ENCODE data around the gene COQ8B.
"Not testable (repeated sequence)": the region's sequence is repeated elsewhere in the genome, so short reads cannot be mapped to it uniquely, and the experiment has no call there.

COQ8B gene

DNA sequence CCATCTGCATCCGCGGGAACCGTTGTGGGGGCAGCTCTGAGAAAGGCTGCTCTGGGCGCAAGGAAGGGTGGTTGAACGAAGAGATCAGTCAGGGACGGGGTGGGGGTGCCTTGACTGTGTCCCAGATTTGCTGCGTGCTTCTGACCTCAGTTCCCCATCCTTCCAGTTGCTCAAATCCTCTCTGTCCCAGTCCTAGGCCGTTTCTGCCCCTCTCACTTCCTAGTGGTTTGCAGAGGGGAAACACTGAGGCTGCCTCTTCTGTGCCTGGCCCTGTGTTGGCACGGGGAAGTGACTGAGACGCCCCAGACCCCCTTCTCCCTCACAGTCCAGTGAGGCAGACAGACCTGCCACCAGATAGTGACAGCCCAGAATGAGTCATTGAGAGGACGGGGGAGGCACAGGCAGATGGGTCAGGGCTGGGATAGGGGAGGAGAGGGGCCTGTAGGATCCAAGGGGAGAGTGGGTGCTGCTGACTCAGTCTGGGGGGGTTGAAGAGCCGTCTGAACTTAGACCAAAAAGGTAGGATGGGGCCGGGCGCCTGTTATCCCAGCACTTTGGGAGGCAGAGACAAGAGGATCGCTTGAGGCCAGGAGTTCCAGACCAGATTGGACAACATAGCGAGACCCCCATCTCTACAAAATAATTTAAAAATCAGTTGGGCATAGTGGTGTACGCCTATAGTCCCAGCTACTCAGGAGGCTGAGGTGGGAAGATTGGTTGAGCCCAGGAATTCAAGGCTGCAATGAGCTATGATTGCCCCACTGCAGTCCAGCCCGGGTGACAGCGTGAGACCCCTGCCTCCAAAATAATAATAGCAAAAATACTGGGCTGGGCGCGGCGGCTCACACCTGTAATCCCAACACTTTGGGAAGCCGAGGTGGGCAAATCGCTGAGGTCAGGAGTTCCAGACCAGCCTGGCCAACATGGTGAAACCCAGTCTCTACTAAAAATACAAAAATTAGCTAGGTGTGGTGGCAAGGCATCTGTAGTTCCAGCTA, 52.7 kb downstream of the COQ8B start:
- peaks cover 10 to 22% (median 15%) of the 10 kb centered on the region in 10 experiments for H3K4me1 ChIP-seq
- no peaks in the 10 kb centered on the region for H3K27me3 ChIP-seq
- peak overlapping the region; percentile 57 to 84 (median 73) for H3K4me3 ChIP-seq
- H4K20me1 ChIP-seq, result no peaks in the 10 kb centered on the region
- peak overlapping the region in 10 of 11 experiments; percentile 48 to 83 (median 76); a peak in 19 of 22 replicates for H3K27ac ChIP-seq
- H3K36me3 ChIP-seq, result peaks cover 14 to 25% (median 23%) of the 10 kb centered on the region in 11 experiments
- peak overlapping the region; percentile 70 to 96 (median 89) for H3K4me2 ChIP-seq
- peak overlapping the region; percentile 54 to 86 (median 80); a peak in 21 of 22 replicates for H3K9ac ChIP-seq
- TF ChIP-seq Cebpa-rat (IDR thresholded peaks at IDR 0.05), result no peak
- peaks cover 6 to 10% (median 8%) of the 10 kb centered on the region in 11 experiments for H3K9me3 ChIP-seq (replicated peaks in 1 of 11)

DNA sequence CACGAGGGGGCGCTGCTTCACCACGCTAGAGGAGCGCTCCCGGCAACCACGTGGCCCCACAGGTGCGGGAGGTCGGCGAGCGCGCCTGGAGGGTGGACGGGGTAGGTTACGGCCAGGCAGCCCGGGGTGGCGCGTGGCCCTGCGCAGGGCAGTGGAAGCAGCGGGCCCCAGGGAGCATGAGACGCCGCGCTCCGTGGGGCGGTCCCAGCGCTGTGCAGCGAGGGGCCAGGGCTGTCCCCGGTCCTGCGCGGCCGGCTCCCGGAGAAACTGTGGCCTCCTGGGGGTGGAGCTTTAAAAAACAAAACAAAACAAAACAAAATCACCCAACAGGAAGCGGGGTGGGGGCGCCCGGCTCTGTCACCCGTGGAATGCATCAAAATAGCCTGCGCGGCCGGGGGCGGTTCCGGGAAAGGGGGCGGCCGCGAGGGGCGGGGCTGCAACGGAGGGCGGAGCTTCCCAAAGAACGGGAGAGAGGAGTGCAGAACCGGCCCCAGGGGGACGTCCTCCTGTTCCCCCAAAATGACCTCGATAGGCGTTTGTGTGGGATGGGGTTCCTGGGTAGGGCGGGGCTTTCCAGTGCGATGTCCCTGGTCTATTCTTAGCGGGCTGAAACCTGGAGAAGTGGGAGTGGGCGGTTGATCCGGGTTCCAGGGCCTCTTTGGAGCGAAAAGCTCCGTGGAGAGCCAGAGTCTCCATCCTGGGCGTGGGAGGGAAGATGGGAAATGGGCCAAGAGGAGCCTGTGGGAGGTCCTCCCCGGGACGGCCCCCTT, 53.6 kb downstream of the COQ8B start:
- no peaks in the 10 kb centered on the region for H3K27me3 ChIP-seq
- peak overlapping the region in 10 of 11 experiments; percentile 48 to 83 (median 76); a peak in 20 of 22 replicates for H3K27ac ChIP-seq
- peak overlapping the region; percentile 54 to 86 (median 80); a peak in 21 of 22 replicates for H3K9ac ChIP-seq
- H3K36me3 ChIP-seq, result peaks cover 5 to 16% (median 14%) of the 10 kb centered on the region in 11 experiments; a peak in 21 of 22 replicates
- peak overlapping the region; percentile 70 to 96 (median 89) for H3K4me2 ChIP-seq
- peaks cover 10 to 22% (median 15%) of the 10 kb centered on the region in 10 experiments for H3K4me1 ChIP-seq
- no peaks in the 10 kb centered on the region for H4K20me1 ChIP-seq
- H3K4me3 ChIP-seq, result peak overlapping the region; percentile 57 to 84 (median 73)
- peaks cover 0 to 1% (median 0%) of the 10 kb centered on the region in 11 experiments; a peak in 4 of 22 replicates for H3K9me3 ChIP-seq (replicated peaks in 1 of 11)
- no peak for TF ChIP-seq Cebpa-rat (IDR thresholded peaks at IDR 0.05)

DNA sequence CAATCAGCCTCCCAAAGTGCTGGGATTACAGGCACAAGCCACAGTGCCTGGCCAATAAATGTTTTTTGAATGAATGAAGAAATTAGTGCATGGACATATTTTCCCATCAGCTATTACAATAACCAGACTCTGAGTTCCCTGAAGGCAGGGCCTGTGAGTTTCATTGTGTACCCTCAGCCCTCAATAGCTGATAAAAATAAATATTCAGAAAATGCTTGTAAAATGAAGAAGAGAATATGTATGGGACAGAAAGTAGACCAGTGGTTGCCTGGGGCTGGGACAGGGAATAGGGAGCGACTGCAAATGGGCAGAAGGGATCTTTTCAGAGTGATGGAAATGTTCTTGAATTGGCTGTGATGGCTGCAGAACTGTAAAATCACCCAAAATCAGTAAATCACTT, 55.1 kb downstream of the COQ8B start:
- no peak overlapping the region for H3K9ac ChIP-seq
- no peak overlapping the region for H3K27ac ChIP-seq
- peaks cover 0 to 1% (median 0%) of the 10 kb centered on the region in 11 experiments; a peak in 1 of 22 replicates for H3K36me3 ChIP-seq
- H3K27me3 ChIP-seq, result no peaks in the 10 kb centered on the region
- no peaks in the 10 kb centered on the region for H3K9me3 ChIP-seq (replicated peaks in 1 of 11)
- H3K4me1 ChIP-seq, result peaks cover 10 to 21% (median 15%) of the 10 kb centered on the region in 10 experiments
- H4K20me1 ChIP-seq, result no peaks in the 10 kb centered on the region
- no peak for TF ChIP-seq Cebpa-rat (IDR thresholded peaks at IDR 0.05)
- no peak overlapping the region for H3K4me3 ChIP-seq
- H3K4me2 ChIP-seq, result no peak overlapping the region

DNA sequence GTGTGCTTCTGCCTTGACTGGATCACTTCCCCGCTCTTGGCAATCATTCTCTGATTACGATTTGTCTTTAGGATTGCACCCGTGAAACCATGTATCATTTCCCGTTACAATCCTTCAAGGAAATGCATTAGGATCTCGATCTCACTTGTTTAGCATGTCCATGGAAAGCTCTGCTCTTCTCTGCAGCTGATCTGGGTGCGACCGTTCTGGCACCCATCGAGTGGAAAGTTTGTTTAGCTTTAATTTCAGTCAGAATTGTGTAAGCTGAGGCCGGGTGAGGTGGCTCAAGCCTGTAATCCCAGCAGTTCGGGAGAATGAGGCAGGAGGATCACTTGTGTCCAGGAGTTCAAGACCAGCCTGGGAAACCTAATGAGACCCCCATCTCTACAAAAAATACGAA, 57.1 kb downstream of the COQ8B start:
- no peak overlapping the region for H3K4me3 ChIP-seq
- no peak overlapping the region for H3K4me2 ChIP-seq
- no peak for TF ChIP-seq Cebpa-rat (IDR thresholded peaks at IDR 0.05)
- H3K36me3 ChIP-seq, result no peaks in the 10 kb centered on the region
- H3K27ac ChIP-seq, result no peak overlapping the region
- H4K20me1 ChIP-seq, result no peaks in the 10 kb centered on the region
- H3K4me1 ChIP-seq, result peaks cover 10 to 24% (median 15%) of the 10 kb centered on the region in 10 experiments
- no peaks in the 10 kb centered on the region for H3K27me3 ChIP-seq
- no peaks in the 10 kb centered on the region for H3K9me3 ChIP-seq (replicated peaks in 1 of 11)
- H3K9ac ChIP-seq, result no peak overlapping the region

DNA sequence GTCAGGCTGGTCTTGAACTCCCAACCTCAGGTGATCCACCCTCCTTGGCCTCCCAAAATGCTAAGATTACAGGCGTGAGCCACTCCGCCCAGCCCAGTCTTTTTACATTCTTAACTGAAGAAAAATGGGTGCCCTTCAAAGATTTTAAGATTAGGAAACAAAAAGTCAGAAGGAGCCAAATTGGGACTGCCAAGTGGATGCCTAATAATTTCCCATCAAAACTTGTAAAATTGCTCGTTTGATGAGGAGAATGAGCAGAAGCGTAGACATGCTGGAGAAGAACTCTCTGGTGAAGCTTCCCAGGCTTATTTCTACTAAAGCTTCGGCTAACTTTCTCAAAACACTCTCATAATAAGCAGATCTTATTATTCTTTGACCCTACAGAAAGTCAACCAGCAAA, 57.6 kb downstream of the COQ8B start:
- Histone ChIP-seq H3K36me3 (no peaks in the 10 kb centered on the region), H3K4me1 (peaks cover 9 to 22% (median 14%) of the 10 kb centered on the region in 10 experiments), H3K9ac (no peak overlapping the region), H3K4me3 (no peak overlapping the region), H3K4me2 (no peak overlapping the region), H3K9me3 (replicated peaks in 1 of 11) (no peaks in the 10 kb centered on the region), H3K27ac (no peak overlapping the region), H4K20me1 (no peaks in the 10 kb centered on the region), H3K27me3 (no peaks in the 10 kb centered on the region)
- no peak for TF ChIP-seq Cebpa-rat (IDR thresholded peaks at IDR 0.05)

DNA sequence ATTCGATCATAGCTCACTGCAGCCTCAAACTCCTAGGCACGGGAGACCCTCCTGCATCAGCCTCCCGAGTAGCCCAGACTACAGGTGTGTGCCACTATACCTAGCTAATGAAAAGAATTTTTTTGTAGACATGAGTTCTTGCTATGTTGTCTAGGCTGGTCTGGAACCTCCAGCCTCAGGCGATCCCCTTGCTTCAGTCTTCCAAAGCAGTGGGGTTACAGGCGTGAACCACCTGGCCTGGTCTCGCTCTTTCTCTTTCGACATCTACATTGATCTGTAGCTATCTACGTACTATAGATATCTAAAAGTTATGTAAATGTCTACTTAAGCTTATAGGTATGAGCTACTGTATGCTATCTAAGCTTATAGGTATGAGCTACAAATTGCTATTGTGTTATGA, 58.7 kb downstream of the COQ8B start:
- TF ChIP-seq Cebpa-rat (IDR thresholded peaks at IDR 0.05), result no peak
- H4K20me1 ChIP-seq, result no peaks in the 10 kb centered on the region
- no peaks in the 10 kb centered on the region for H3K9me3 ChIP-seq (replicated peaks in 1 of 11)
- no peak overlapping the region for H3K9ac ChIP-seq
- H3K4me2 ChIP-seq, result no peak overlapping the region
- no peak overlapping the region for H3K27ac ChIP-seq
- H3K27me3 ChIP-seq, result no peaks in the 10 kb centered on the region
- H3K4me3 ChIP-seq, result no peak overlapping the region
- peaks cover 0 to 13% (median 5%) of the 10 kb centered on the region in 10 experiments; a peak in 14 of 20 replicates for H3K4me1 ChIP-seq
- H3K36me3 ChIP-seq, result no peaks in the 10 kb centered on the region

DNA sequence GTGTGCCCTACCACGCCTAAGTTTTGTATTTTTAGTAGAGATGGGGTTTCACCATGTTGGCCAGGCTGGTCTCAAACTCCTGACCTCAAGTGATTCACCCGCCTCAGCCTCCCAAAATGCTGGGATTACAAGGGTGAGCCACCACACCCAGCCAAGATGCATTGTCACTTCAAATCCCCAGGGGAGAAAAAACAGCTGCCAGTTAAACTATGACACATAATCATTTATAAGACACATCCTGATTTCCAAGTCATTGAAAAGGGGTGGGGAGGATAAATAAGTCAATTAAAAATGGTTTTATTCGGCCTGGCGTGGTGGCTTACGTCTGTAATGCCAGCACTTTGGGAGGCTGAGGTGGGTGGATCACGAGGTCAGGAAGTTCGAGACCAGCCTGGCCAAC, 61.0 kb downstream of the COQ8B start:
- not testable (repeated sequence) for H3K9me3 ChIP-seq (replicated peaks in 1 of 11); H3K4me3 ChIP-seq; H3K27me3 ChIP-seq; H4K20me1 ChIP-seq; H3K4me2 ChIP-seq; H3K36me3 ChIP-seq; H3K27ac ChIP-seq; H3K9ac ChIP-seq
- peaks cover 0 to 16% (median 9%) of the 10 kb centered on the region in 10 experiments; a peak in 15 of 20 replicates for H3K4me1 ChIP-seq

DNA sequence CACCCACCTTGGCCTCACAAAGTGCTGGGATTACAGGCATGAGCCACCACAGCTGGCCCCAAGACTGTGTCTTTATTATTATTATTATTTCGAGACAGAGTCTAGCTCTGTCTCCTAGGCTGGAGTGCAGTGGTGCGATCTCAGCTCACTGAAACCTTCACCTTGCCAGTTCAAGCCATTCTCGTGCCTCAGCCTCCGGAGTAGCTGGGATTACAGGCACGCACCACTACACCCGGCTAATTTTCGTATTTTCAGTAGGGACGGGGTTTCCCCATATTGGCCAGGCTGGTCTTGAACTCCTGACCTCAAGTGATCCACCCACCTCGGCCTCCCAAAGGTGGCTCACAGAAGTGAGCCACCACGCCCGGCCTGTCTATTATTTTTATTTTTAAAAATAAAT, 64.4 kb downstream of the COQ8B start:
- not testable (repeated sequence) for H3K36me3 ChIP-seq; H3K9me3 ChIP-seq (replicated peaks in 1 of 11); H3K27me3 ChIP-seq; H3K9ac ChIP-seq; H3K4me3 ChIP-seq; H3K27ac ChIP-seq; H4K20me1 ChIP-seq
- H3K4me2 ChIP-seq, result 0 out of 22 replicates have a peak overlapping the region, but pooled peaks of 2 of the 11 experiments have one; percentile 52 to 54
- peaks cover 0 to 16% (median 9%) of the 10 kb centered on the region in 10 experiments; a peak in 15 of 20 replicates for H3K4me1 ChIP-seq

All from BLaER1 treated with 17β-estradiol and CSF1 and Interleukin-3, amounts not matched to agents 10 nM and 100 nM (cell line).